Left lung (tissue), 10 donors: ENCODE measurements around the gene HOXA10. TPM values are rescaled to one million over a fixed set of nuclear protein-coding genes. Genes with fewer than 3 reads are reported as not detected.

Experiments used
- ATAC-seq: fragments of 200-7000 bp; cut with Tn5 transposase; one replicate; pipeline ENCODE4 v1.9.1; 2020; ENCODE audit warnings: moderate library complexity
- DNase-seq, 4 donors: peaks; one replicate each; pipeline ENCODE4 v3.0.0-alpha.2; 2013 to 2020
- H3K27ac ChIP-seq, 2 donors: fragments of 200-600 bp; sonication (generic) in 1 of 2; one replicate each; pipeline versions ENCODE4 v1.5.0 to v1.8.0; 2020 to 2021
- H3K27me3 ChIP-seq, 2 donors: fragments of 200-600 bp; sonication (generic) in 1 of 2; one replicate each; pipeline versions ENCODE4 v1.5.0 to v1.8.0; 2020 to 2021
- H3K36me3 ChIP-seq, 2 donors: fragments of 200-600 bp; sonication (generic) in 1 of 2; one replicate each; pipeline versions ENCODE4 v1.5.0 to v1.8.0; 2020 to 2021
- H3K4me1 ChIP-seq, 2 donors: fragments of 200-600 bp; one replicate each; pipeline ENCODE4 v1.8.0; 2021
- H3K4me3 ChIP-seq, 2 donors: fragments of 200-600 bp; sonication (generic) in 1 of 2; one replicate each; pipeline versions ENCODE4 v1.5.0 to v1.8.0; 2020 to 2021; ENCODE audit warnings: mild to moderate bottlenecking in 1 of 2
- H3K9me3 ChIP-seq, 2 donors: fragments of 200-600 bp; sonication (generic) in 1 of 2; one replicate each; pipeline versions ENCODE4 v1.5.0 to v1.8.0; 2020 to 2021
- CTCF ChIP-seq, 2 donors: fragments of 200-600 bp; sonication (generic) in 1 of 2; IDR thresholded peaks; one replicate each; pipeline versions ENCODE4 v1.5.0 to v1.8.0; 2021; ENCODE audit warnings: antibody characterized with exemption in 2 of 2
- intact Hi-C, 2 donors: fragments of 100-400 bp; cut with DNase I; formaldehyde crosslinking; loops; one replicate each; pipeline versions ENCODE4 v1.11.2 to v1.14.2; 2022
- polyA plus RNA-seq, 6 donors: library from polyadenylated mRNA; unstranded; fragments of 120-200 nt; gene quantifications; one replicate each; pipeline ENCODE4 v1.2.1, GENCODE V29; 2013; ENCODE audit not compliant: insufficient read length in 6 of 6
- total RNA-seq, 2 donors: library from RNA; stranded (reverse); fragmentation: NEBNext Ultra II Directional; extraction: Animal tissue kit (Norgen Biotek cat#: 25700); gene quantifications; one replicate each; pipeline ENCODE4 v1.2.1, GENCODE V29; 2021
- donor health status: DM: no; HTN: yes; CAD: no.
- donor health status: DM: no; HTN: no; CAD: no.

Gene HOXA10
- total and polyA plus RNA-seq, 8 donors = 0.34 to 1.3 (median 0.41) TPM; not detected in 1

GRCh38 chr7:27212497-27213432 is 38.6 kb upstream of the HOXA10 start:
- DNase-seq (no peak), ATAC-seq (no peak)
- H3K4me1 ChIP-seq = peaks cover 0 to 16% of the 10 kb centered on the region in 2 donors
- intact Hi-C loops = loop anchor here in 1 of 2 donors (5.0 kb wide), 1 partner anchor 365 kb away; no protein-coding TSS in a partner anchor
- H3K4me3 ChIP-seq = no peak overlapping the region
- H3K27me3 ChIP-seq = peaks cover 83 to 99% of the 10 kb centered on the region in 2 donors
- no peaks in the 10 kb centered on the region for H3K36me3 ChIP-seq
- TF ChIP-seq CTCF (IDR thresholded peaks at IDR 0.05) = no peak
- no peak overlapping the region for H3K27ac ChIP-seq
- H3K9me3 ChIP-seq = no peaks in the 10 kb centered on the region

GRCh38 chr7:27211764-27212204 is 37.7 kb upstream of the HOXA10 start:
- peaks cover 91 to 99% of the 10 kb centered on the region in 2 donors for H3K27me3 ChIP-seq
- no peaks in the 10 kb centered on the region for H3K36me3 ChIP-seq
- TF ChIP-seq CTCF (IDR thresholded peaks at IDR 0.05) = no peak
- H3K4me3 ChIP-seq = no peak overlapping the region
- H3K4me1 ChIP-seq = peaks cover 0 to 16% of the 10 kb centered on the region in 2 donors
- intact Hi-C loops = loop anchor here in 1 of 2 donors (5.0 kb wide), 1 partner anchor 366 kb away; no protein-coding TSS in a partner anchor
- ATAC-seq = no peak
- H3K9me3 ChIP-seq = no peaks in the 10 kb centered on the region
- DNase-seq = no peak
- no peak overlapping the region for H3K27ac ChIP-seq

- no peaks in the 10 kb centered on the region for H3K36me3 ChIP-seq
- intact Hi-C loops = loop anchor here in 1 of 2 donors (5.0 kb wide), 1 partner anchor 366 kb away; no protein-coding TSS in a partner anchor
- no peak for ATAC-seq
- no peak for TF ChIP-seq CTCF (IDR thresholded peaks at IDR 0.05)
- H3K27me3 ChIP-seq = peaks cover 91 to 99% of the 10 kb centered on the region in 2 donors
- no peak overlapping the region for H3K27ac ChIP-seq
- no peaks in the 10 kb centered on the region for H3K9me3 ChIP-seq
- no peak overlapping the region for H3K4me3 ChIP-seq
- peaks cover 0 to 16% of the 10 kb centered on the region in 2 donors for H3K4me1 ChIP-seq
- no peak for DNase-seq
Observed at GRCh38 chr7:27211084-27211446, 36.9 kb upstream of the HOXA10 start.

GRCh38 chr7:27210441-27211083 is 36.4 kb upstream of the HOXA10 start:
- H3K4me1 ChIP-seq = peaks cover 0 to 18% of the 10 kb centered on the region in 2 donors
- no peaks in the 10 kb centered on the region for H3K9me3 ChIP-seq
- H3K4me3 ChIP-seq = no peak overlapping the region
- DNase-seq (no peak), ATAC-seq (peak; percentile 87)
- H3K27me3 ChIP-seq = peaks cover 91 to 99% of the 10 kb centered on the region in 2 donors
- no peaks in the 10 kb centered on the region for H3K36me3 ChIP-seq
- intact Hi-C loops = loop anchor here in 1 of 2 donors (5.0 kb wide), 1 partner anchor 367 kb away; no protein-coding TSS in a partner anchor
- peak; percentile 78 to 88 for TF ChIP-seq CTCF (IDR thresholded peaks at IDR 0.05)
- no peak overlapping the region for H3K27ac ChIP-seq
